ENCODE results near the gene DLGAP4. TPM values are rescaled to one million over a fixed set of nuclear protein-coding genes. Genes with fewer than 3 reads are reported as not detected.

DLGAP4 gene
- total RNA-seq, 1 experiment from 2014 or later: 40.3 TPM

GRCh38 chr20:36314734-36315544 is 8.8 kb downstream of the DLGAP4 start:
- no peaks in the 10 kb centered on the region for H3K36me3 ChIP-seq (ENCODE audit: control insufficient read depth in 1 of 2, insufficient read depth in 2 of 2, low read length in 2 of 2)
- no peak overlapping the region for H3K4me2 ChIP-seq (ENCODE audit: low read length)
- ChIA-PET POLR2A (no interaction called here), CTCF (no interaction called here), RAD21 (ENCODE audit: low non-redundant PET in 1 of 2, low total read pairs in 2 of 2, uncharacterized antibody in 2 of 2, unreplicated experiment in 2 of 2) (no interaction called here)
- intact Hi-C loops (cut with micrococcal nuclease): no loop called here
- no peaks in the 10 kb centered on the region for H3K9me2 ChIP-seq (ENCODE audit: insufficient read depth)
- no peak overlapping the region for H3K27ac ChIP-seq (ENCODE audit: low read depth, low read length)
- H3K79me2 ChIP-seq (ENCODE audit: insufficient read depth, low read length): no peaks in the 10 kb centered on the region
- no peaks in the 10 kb centered on the region for H4K20me1 ChIP-seq (ENCODE audit: insufficient read depth)
- no peak overlapping the region for H2AFZ ChIP-seq (ENCODE audit: low read depth, low read length, poor library complexity, severe bottlenecking)
- TF ChIP-seq ELF1 (IDR thresholded peaks at IDR 0.05; ENCODE audit: borderline replicate concordance, low read depth) (no peak), JUND (IDR thresholded peaks at IDR 0.05) (no peak), SP1 (IDR thresholded peaks at IDR 0.05; ENCODE audit: low read depth) (no peak), ZNF274 (IDR thresholded peaks at IDR 0.05; ENCODE audit: low read depth, low read length) (no peak), CEBPB (IDR thresholded peaks at IDR 0.05; ENCODE audit: low read depth) (no peak), SRF (IDR thresholded peaks at IDR 0.05; ENCODE audit: low read depth) (no peak), CBX3 (IDR thresholded peaks at IDR 0.05; ENCODE audit: low read depth) (no peak), ZFX (IDR thresholded peaks at IDR 0.05) (no peak), TCF7L2 (IDR thresholded peaks at IDR 0.05; ENCODE audit: borderline replicate concordance, extremely low read depth, insufficient read depth, insufficient read length) (no peak), YY1 (IDR thresholded peaks at IDR 0.05; ENCODE audit: extremely low read depth, insufficient replicate concordance, low read depth, low read length) (no peak), POLR2AphosphoS5 (IDR thresholded peaks at IDR 0.05; ENCODE audit: low read depth, low read length) (no peak), REST (IDR thresholded peaks at IDR 0.05; ENCODE audit: low read depth) (no peak), MAX (IDR thresholded peaks at IDR 0.05) (no peak)
- DNase-seq (ENCODE audit: low read depth, low spot score) (no peak), ATAC-seq (no peak)
- H3K9me3 ChIP-seq (ENCODE audit: control insufficient read depth in 1 of 2, insufficient read depth in 1 of 2, low read depth in 1 of 2, low read length in 2 of 2): no peaks in the 10 kb centered on the region
- peaks cover 4% of the 10 kb centered on the region; the same call in 1 of the 2 replicates for H3K27me3 ChIP-seq (ENCODE audit: insufficient read depth, low read length)
- H3K9ac ChIP-seq (ENCODE audit: low read length): no peak overlapping the region
- no TSS peak for BruUV-seq (replicated peaks)
- no peaks in the 10 kb centered on the region for H3K4me1 ChIP-seq (ENCODE audit: control insufficient read depth in 1 of 2, insufficient read depth in 2 of 2, low read length in 2 of 2)
- no peak overlapping the region for H3K4me3 ChIP-seq (replicated peaks in 1 of 2; ENCODE audit: low read depth in 1 of 2, low read length in 2 of 2)
